Left renal pelvis (tissue), 4 donors: ENCODE data around the gene ALPL. TPM values are rescaled to one million over a fixed set of nuclear protein-coding genes. Genes with fewer than 3 reads are reported as not detected.
"Not testable (repeated sequence)": the region's sequence is repeated elsewhere in the genome, so short reads cannot be mapped to it uniquely, and the experiment has no call there.

Source experiments
- DNase-seq, 4 donors: peaks; one replicate each; pipeline ENCODE4 v3.0.0-alpha.2; 2013; ENCODE audit warnings: low read depth in 4 of 4, low spot score in 3 of 4
- polyA plus RNA-seq, 4 donors: library from polyadenylated mRNA; unstranded; fragments of 120-200 nt; gene quantifications; one replicate each; pipeline ENCODE4 v1.2.1, GENCODE V29; 2013; ENCODE audit not compliant: insufficient read length in 4 of 4

The ALPL gene
- polyA plus RNA-seq, 4 donors = 7.6 to 46.8 (median 28.9) TPM

DNA sequence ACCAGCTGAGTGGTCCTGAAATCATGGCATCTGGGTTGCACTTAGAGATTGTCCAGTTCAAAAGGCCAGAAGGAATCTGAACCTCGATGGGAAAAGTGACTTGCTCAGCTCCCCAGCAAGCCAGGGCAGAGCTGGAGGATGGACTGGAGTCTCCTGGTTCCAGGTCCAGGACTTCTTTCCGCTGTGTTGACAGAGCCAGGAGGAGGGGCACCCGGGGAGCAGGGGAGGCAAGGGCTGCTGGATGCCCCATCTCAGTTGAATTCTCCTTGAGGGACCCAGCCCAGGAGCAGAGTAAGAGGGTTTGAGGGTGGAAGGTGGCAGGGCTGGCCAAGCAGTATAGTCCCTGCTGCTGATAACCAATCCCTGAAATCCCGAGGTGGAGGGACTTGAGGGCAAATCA is 2.4 kb upstream of the ALPL start:
- no peak for DNase-seq

GRCh38 chr1:21507511-21508270 is 1.5 kb upstream of the ALPL start:
- DNase-seq = no peak

DNA sequence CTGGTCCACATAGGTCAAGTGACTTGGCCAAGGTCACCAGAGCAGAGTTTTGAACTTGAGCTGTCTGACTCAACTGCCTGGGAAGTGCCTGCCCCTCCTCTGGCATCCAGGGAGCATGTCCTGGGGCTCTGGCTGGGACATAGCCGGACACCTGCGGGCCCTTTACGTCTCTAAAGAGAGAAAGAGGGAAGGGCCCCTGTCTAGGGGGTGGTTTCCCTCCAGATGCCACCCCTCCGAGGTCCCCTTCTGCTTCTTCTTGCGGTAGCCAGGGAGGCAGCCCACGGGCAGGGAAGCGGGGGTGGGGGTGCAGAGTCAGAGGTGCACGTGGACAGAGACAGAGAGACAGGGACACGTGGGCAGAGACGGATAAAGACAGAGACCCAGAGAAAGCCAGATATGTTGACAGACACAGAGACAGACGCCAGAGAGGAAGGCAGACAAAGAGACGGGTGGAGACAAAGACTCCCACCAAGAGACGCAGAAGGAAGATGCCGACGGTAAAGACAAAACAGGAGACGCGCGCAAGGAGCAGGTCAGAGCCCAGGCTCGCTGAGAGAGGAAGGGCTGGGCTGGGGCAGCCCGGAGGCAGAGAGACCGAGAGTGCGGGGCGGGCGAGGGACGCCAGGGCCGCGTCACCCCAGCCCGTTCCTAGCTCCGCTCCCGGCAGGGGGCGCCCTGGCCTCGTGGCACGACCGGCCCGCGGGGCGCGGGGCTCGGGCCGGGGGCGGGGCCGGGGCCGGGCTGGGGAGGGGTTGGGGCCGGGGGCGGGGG is 458 bp upstream of the ALPL start:
- DNase-seq = no peak

DNA sequence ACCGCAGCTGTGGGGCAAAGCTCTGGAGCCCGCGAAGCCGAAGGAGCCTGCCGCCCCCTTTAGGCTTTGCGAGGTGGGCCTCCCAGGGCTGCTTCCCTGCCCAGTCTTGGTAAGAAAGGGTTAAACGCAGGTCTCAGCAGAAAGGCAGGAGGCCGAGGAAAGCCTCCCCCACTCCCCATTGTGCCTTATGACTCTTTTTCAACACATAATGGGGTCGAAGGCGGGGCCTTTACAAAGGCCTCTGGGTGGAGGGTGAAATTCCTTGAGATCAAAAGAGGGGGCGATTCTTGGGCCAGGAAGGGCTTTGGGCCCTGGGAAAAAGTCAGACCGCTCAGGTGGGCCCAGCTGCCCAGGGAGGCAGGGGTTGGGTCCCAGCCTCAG is 880 bp downstream of the ALPL start:
- no peak for DNase-seq

DNA sequence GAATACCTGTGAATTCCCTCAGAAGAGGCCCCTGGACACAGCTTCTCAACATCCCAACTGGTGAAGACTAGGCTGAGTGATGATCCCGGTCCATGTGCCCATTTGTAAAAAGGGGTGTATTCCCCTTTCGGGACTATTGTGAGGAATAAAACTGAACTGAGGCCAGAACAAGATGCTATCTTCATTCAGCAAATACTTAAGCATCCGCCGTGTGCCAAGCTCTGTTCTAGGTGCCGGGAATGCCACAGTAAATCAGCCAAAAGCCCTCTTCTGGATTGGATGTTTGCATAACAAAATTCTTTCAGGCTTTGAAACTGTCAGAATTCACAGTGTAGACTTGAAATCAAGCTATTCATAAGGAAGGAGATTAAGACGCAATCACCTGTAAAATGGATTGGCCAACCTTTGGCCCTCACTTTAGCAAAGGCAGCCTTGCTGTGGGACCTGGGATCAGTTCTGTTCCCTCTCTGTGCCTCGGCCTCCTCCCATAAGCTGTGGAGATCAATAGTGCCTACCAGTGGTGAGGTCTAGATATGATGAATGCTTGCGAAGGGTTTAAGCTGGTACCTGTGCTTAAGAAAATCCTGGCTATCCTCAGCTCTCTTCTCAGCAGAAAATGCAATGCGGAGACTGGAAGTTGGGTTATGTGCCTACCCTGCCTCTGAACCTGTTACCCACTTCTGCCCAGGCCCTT is 1.8 kb downstream of the ALPL start:
- no peak for DNase-seq

- DNase-seq = no peak
These were observed 2.6 kb downstream of the ALPL start for GRCh38 chr1:21511579-21512522.

GRCh38 chr1:21514245-21514644 is 5.0 kb downstream of the ALPL start:
- no peak for DNase-seq

DNA sequence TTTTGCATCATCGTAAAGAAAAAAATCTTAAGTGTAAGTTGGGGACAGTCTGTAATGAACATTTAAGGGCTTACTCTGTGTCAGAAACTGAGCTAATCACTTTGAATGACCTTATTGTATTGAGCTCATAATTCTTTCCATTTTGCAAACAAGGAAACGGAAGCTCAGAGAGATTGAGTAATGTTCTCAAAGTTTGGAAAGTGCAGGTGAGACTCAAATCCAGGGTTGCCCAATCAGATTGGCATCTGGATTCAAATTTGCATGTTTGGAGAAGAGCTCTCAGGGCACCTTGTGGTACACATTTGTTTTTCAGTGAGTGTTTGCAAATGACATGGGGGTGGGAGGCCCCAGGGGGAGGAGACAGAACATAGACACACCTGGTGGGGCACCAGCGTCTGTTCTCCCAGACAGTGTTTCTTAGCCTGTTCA is 8.0 kb downstream of the ALPL start:
- DNase-seq = no peak

GRCh38 chr1:21517660-21518480 is 8.6 kb downstream of the ALPL start:
- no peak for DNase-seq

DNA sequence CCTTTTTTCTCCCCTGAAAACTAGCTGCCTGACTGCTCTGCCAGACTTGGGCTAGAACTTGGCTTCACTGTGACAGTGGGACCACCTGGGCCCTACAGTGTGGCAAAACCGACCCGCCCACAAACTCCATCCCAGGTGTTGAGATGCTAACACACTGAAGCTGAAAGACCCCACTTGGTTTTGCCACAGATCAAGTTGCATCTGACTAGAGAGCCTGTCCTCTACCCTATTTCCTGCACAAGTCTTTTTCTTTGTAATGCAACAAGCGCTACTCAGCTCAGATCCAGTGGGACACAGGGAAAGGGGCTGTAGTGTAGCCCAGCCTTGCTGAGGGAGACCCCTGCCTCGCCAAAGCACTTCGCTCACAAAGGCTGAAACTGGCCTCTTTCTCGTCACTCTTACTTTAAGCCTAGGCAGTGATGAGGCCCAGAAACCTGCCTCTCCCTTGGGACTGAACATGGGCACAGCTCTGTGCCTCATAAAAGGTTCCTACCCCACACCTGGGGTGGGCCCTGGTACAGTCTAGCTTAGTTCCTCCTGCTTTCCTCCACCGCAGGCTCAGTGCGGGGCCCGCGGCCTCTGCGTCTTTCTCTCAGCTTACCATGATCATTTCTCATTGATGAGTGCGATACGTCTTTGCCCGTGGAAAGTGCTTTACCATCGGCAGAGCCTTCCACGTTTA is 9.7 kb downstream of the ALPL start:
- DNase-seq = no peak

- DNase-seq = not testable (repeated sequence)
These were observed 10.4 kb downstream of the ALPL start for GRCh38 chr1:21519486-21520070.

- DNase-seq = no peak
These were observed 11.9 kb downstream of the ALPL start for GRCh38 chr1:21520899-21521716.

- no peak for DNase-seq
These were observed 12.5 kb downstream of the ALPL start for GRCh38 chr1:21521717-21522060.

DNA sequence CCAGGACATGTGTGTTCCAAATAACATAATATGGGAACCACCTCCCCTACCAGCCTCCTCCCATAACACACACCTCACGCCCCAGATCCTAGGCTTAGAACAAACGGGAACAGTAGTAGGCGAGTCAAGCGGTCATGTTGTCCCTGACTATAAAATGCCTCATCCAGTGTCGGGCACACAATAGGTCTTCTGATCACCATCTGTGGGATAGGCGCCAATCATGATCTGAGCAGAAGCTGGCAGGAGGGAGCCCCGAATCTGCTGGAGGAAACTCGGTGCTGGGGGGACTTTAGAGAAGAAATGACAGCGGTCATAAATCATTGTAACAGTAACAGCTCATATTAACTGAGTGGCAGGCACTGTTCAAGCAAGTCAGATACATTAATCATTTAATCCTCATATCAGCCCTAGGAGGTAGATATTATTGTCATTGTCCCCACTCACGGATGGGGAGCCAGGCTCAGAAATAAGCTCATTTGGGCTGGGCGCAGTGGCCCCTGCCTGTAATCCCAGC is 13.4 kb downstream of the ALPL start:
- DNase-seq = no peak

- DNase-seq = no peak
These were observed 14.1 kb downstream of the ALPL start for GRCh38 chr1:21523297-21523813.

GRCh38 chr1:21524220-21524619 is 15.0 kb downstream of the ALPL start:
- DNase-seq = no peak

DNA sequence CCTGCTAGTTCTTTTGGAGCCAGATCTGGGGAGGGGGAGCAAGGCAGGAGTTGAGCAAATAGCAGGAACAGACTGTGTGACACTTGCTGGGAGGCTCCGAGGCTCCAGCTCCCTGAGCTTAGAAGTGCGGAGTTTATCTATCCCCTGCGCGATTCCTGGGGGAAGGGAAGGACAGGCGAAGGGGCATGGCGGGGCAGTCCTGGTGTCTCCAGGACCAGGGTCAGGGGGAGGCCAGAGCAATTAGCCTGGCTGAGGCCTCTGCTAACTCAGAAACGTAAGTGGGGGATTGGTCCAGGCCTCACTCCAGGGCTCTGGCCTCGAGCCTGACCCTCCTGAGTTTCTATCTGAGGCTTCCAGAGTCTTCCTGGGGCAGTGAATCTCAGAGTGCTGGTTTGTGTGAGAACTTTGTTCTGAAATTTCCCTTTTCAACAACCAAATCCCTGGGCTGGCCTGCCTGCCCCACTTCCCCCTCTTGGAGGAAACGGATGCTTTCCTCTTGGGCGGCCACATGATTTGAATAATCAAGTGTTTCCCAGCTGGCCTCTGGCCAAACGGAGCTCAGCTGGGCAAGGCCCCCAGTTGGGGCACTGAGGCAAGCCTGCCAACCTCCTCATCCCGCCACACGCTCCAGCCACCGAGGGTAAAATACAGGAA is 15.6 kb downstream of the ALPL start:
- no peak for DNase-seq
